Suprapubic skin (tissue), 4 donors: ENCODE data around the gene CLMN. TPM values are rescaled to one million over a fixed set of nuclear protein-coding genes. Genes with fewer than 3 reads are reported as not detected.

ENCODE experiments used
- DNase-seq, 2 donors: peaks; one replicate each; pipeline ENCODE4 v3.0.0-alpha.2; 2019; ENCODE audit warnings: low spot score in 2 of 2
- H3K27ac ChIP-seq: fragments of 200-600 bp; sonication (generic); one replicate; pipeline ENCODE4 v1.5.1; 2019
- H3K27me3 ChIP-seq: fragments of 200-600 bp; sonication (generic); one replicate; pipeline ENCODE4 v1.5.1; 2019
- H3K36me3 ChIP-seq: fragments of 200-600 bp; sonication (generic); one replicate; pipeline ENCODE4 v1.5.1; 2019
- H3K4me1 ChIP-seq: fragments of 200-600 bp; sonication (generic); one replicate; pipeline ENCODE4 v1.5.1; 2019
- H3K4me3 ChIP-seq: fragments of 200-600 bp; sonication (generic); one replicate; pipeline ENCODE4 v1.5.1; 2019; ENCODE audit warnings: mild to moderate bottlenecking
- H3K9me3 ChIP-seq: fragments of 200-600 bp; sonication (generic); one replicate; pipeline ENCODE4 v1.5.1; 2019
- CTCF ChIP-seq, 2 donors: fragments of 200-600 bp in 1 of 2; fragments of 450-650 bp in 1 of 2; sonication (generic) in 1 of 2; IDR thresholded peaks; one replicate each; pipeline ENCODE4 v1.5.1; 2016 to 2019; ENCODE audit warnings: antibody characterized with exemption in 2 of 2, mild to moderate bottlenecking in 1 of 2, moderate library complexity in 1 of 2
- EP300 ChIP-seq: sonication (generic); formaldehyde crosslinking; IDR thresholded peaks from one replicate; pipeline ENCODE4 v1.6.1; 2017; ENCODE audit warnings: antibody characterized with exemption
- POLR2A ChIP-seq, 2 donors: fragments of 450-650 bp; IDR thresholded peaks; one replicate each; pipeline ENCODE4 v1.6.1; 2017; ENCODE audit warnings: antibody characterized with exemption in 2 of 2, mild to moderate bottlenecking in 2 of 2, moderate library complexity in 2 of 2
- POLR2AphosphoS5 ChIP-seq, 3 donors: sonication (generic); formaldehyde crosslinking; IDR thresholded peaks; one replicate each; pipeline ENCODE4 v1.6.1; 2017; ENCODE audit warnings: antibody characterized with exemption in 3 of 3
- WGBS: methylation state at CpG from one replicate; pipeline ENCODE4 v1.1.5; 2018; 5-methylcytosine and 5-hydroxymethylcytosine counted together
- total RNA-seq, 4 donors: library from RNA; depleted of rRNA; stranded (reverse); fragments of >200 nt; gene quantifications; one replicate each; pipeline ENCODE4 v1.1.0, GENCODE V29; 2016

Gene CLMN
- total RNA-seq, 4 donors from 2014 or later: 5.0 to 25.7 (median 7.0) TPM

DNA sequence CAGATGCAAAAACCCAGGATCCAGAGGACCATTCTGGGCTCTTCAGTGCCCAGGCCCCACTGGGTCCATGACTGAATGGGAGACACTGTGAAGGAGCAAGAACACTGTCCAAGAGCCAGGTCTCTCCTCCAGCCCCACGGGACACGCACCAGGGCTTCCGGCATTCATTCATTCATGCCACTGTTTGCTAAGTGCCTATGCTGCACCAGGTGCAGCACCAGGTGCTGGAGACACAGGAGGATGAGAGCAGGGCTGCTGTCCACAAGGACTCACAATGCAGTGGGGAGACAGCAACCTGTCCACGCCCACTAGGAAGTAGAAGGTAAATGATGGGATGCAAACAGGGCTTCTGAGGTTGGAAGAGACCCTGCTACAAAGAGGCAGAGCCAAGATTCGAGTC lies 20.4 kb downstream of the CLMN start:
- H3K4me1 ChIP-seq: no peaks in the 10 kb centered on the region
- TF ChIP-seq POLR2A (IDR thresholded peaks at IDR 0.05) (no peak), POLR2AphosphoS5 (IDR thresholded peaks at IDR 0.05) (no peak), CTCF (IDR thresholded peaks at IDR 0.05) (no peak), EP300 (no peak)
- no peak overlapping the region for H3K4me3 ChIP-seq
- no peaks in the 10 kb centered on the region for H3K36me3 ChIP-seq
- no peaks in the 10 kb centered on the region for H3K9me3 ChIP-seq
- H3K27ac ChIP-seq: no peak overlapping the region
- no peaks in the 10 kb centered on the region for H3K27me3 ChIP-seq
- WGBS: 92% methylated on average over 5 of the region's 5 CpGs
- DNase-seq: no peak

DNA sequence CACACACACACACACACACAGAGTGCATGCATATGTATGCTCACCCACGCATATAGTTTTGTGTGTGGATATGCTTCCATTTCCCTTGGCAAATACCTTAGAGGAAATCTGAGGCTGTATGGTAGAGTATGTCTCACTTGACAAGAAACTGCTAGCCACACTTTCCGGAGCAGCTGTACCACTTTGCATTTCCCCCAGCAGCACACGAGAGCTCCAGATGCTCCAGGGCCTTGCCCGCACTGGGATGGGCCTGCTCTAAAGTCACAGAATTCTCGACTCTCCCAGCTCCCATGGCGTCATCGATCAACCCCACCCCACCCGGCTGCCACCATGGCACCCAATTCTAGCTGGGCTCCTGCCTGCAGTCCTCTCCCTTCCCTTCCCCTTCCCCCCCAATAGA lies 21.9 kb downstream of the CLMN start:
- Histone ChIP-seq H3K4me3 (no peak overlapping the region), H3K9me3 (no peaks in the 10 kb centered on the region), H3K36me3 (no peaks in the 10 kb centered on the region), H3K4me1 (no peaks in the 10 kb centered on the region), H3K27me3 (no peaks in the 10 kb centered on the region), H3K27ac (no peak overlapping the region)
- WGBS: 77% methylated on average over 8 of the region's 8 CpGs
- TF ChIP-seq POLR2AphosphoS5 (IDR thresholded peaks at IDR 0.05) (no peak), POLR2A (IDR thresholded peaks at IDR 0.05) (no peak)
- DNase-seq: no peak

DNA sequence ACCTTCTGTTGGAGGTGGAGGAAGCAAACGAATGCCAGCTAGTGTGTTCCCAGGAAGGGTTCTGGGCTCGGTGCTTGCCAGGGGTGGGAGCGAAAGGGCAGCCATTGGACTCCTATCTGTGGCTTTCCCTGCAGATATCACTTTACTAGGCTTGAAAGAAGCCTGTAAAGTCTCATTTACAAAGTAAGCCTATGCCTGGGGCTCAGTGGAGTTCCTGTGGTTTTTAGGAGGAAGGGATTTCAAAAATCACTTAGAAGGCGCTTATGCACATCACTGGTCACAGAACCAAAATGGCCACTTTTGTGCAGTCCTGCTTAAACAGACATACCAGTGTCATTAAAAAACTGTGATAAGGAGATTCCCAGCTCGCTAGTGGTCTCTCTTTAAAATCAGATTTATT lies 22.7 kb downstream of the CLMN start:
- Histone ChIP-seq H3K27me3 (no peaks in the 10 kb centered on the region), H3K36me3 (no peaks in the 10 kb centered on the region), H3K4me1 (peaks cover 1% of the 10 kb centered on the region), H3K27ac (no peak overlapping the region), H3K4me3 (no peak overlapping the region), H3K9me3 (no peaks in the 10 kb centered on the region)
- no peak for DNase-seq
- TF ChIP-seq POLR2A (IDR thresholded peaks at IDR 0.05): no peak
- no peak for TF ChIP-seq CTCF (IDR thresholded peaks at IDR 0.05)
- TF ChIP-seq POLR2AphosphoS5 (IDR thresholded peaks at IDR 0.05): no peak
- no peak for TF ChIP-seq EP300
- WGBS: 82% methylated on average over 5 of the region's 5 CpGs

DNA sequence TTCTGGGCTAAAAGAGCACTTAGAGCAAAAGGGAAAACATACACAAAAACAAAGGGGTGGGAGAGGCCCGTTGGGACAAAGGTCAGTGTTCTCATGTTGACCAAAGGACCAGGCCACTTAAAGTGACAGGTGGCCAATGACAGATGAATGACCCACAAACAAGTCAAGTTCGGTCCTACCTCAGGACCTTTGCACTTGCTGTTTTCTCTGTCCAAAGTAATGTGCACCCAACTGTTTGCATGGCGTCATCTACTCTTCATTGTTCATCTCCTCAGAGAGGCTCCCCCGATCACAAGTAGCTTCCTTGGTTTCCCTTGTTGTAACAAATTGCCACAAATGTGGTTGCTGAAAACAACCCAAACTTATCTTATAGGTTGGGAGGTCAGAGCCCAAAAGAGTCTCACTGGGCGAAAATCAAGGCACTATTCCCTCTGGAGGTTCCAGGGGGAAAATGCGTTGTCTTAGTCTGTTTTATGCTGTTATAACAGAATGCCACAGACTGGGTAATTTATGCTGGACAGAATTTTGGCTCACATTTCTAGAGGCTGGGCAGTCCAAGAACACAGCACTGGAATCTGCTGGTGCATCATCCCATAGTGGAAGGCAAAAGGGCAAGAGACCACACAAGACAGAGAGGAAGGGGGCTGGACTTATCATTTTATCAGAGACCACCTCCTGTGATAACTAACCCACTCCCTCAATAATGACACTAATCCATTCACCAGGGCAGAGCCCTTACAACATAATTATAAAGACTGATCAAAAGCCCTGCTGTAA lies 23.9 kb downstream of the CLMN start:
- no peak for TF ChIP-seq CTCF (IDR thresholded peaks at IDR 0.05)
- no peak for TF ChIP-seq EP300
- TF ChIP-seq POLR2A (IDR thresholded peaks at IDR 0.05): no peak
- no peak for TF ChIP-seq POLR2AphosphoS5 (IDR thresholded peaks at IDR 0.05)
- H3K36me3 ChIP-seq: no peaks in the 10 kb centered on the region
- 98% methylated on average over 6 of the region's 6 CpGs for WGBS
- H3K27ac ChIP-seq: no peak overlapping the region
- H3K27me3 ChIP-seq: no peaks in the 10 kb centered on the region
- H3K4me3 ChIP-seq: no peak overlapping the region
- H3K9me3 ChIP-seq: no peaks in the 10 kb centered on the region
- peaks cover 13% of the 10 kb centered on the region for H3K4me1 ChIP-seq
- DNase-seq: no peak

DNA sequence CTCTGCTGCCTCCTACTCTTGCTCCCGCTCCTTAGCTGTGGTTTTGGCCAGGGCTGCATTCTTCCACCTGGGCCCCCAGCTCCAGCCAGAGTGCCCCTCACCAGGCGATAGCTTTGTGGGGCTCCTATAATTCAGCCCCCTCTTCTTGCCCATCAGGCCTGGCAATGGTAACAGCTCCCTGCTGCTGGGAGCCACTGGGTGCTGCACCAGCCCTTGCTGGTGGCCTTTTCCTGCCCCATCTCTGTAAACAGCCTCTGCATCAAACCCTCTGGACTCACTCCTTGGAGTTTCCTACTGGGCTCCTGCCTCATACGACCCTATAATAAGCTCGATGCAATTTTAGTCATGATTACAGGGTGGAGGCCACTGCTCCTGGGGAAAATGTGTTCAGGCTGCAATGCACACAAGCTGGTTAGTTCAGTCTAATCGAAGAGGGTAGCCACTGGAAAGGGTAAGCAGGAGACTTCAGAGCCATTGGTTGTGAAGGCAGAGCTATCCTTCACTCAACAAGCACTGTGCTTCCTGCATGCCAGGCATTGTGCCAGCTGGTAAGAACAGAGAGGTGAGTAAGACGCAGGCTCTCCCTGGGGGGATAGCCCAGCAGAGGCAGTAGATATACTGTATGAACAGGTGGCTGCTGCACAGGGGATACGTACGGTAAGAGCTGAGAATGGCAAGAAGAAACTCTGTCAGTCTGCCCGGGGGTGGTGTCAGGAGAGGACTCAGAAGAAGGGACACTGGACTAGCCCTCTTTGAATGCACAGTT lies 24.7 kb downstream of the CLMN start:
- WGBS: 89% methylated on average over 9 of the region's 9 CpGs
- no peaks in the 10 kb centered on the region for H3K36me3 ChIP-seq
- no peak overlapping the region for H3K27ac ChIP-seq
- no peak for DNase-seq
- no peak for TF ChIP-seq EP300
- no peak for TF ChIP-seq POLR2A (IDR thresholded peaks at IDR 0.05)
- TF ChIP-seq POLR2AphosphoS5 (IDR thresholded peaks at IDR 0.05): no peak
- no peak for TF ChIP-seq CTCF (IDR thresholded peaks at IDR 0.05)
- H3K4me1 ChIP-seq: peaks cover 15% of the 10 kb centered on the region
- no peak overlapping the region for H3K4me3 ChIP-seq
- H3K27me3 ChIP-seq: no peaks in the 10 kb centered on the region
- no peaks in the 10 kb centered on the region for H3K9me3 ChIP-seq
